IMR-90 (cell line): ENCODE results near the gene SCGB1C1. TPM values are rescaled to one million over a fixed set of nuclear protein-coding genes. Genes with fewer than 3 reads are reported as not detected.

Source experiments
- ATAC-seq: fragments of 200-7000 bp; cut with Tn5 transposase; 2 replicates; pipeline ENCODE4 v1.9.1; 2020; ENCODE audit warnings: low read depth, mild to moderate bottlenecking, moderate library complexity
- BruUV-seq: library from RNA; stranded (reverse); fragments of 400-500 nt; replicated peaks from 2 replicates; lab custom pipeline; 2021; lab: Mats Ljungman, UMichigan
- CTCF ChIA-PET: fragments of 300-600 bp; formaldehyde crosslinking; extraction: SDS; loops from one replicate; lab custom pipeline; 2021; ENCODE audit warnings: antibody characterized with exemption; lab: Yijun Ruan, JAX
- POLR2A ChIA-PET: fragments of 300-600 bp; sonication (Branson Sonifier 250); formaldehyde crosslinking; loops from one replicate; lab custom pipeline; 2022; ENCODE audit warnings: antibody characterized with exemption; ENCODE audit not compliant: unreplicated experiment; lab: Charles Lee
- DNase-seq: peaks from one replicate; pipeline ENCODE4 v3.0.0; 2013
- H2AFZ ChIP-seq: replicated peaks from 2 replicates; pipeline ENCODE3; 2013; ENCODE audit warnings: low read length, mild to moderate bottlenecking; ENCODE audit not compliant: poor library complexity
- H2AK5ac ChIP-seq: 2 replicates; pipeline ENCODE4 v1.6.1; 2013; ENCODE audit warnings: low read depth, low read length, inconsistent platforms
- H2AK9ac ChIP-seq: replicated peaks from 2 replicates; pipeline ENCODE3; 2013; ENCODE audit warnings: mild to moderate bottlenecking, low read depth, low read length, moderate library complexity; ENCODE audit not compliant: poor library complexity
- H2BK120ac ChIP-seq: 2 replicates; pipeline ENCODE4 v1.6.1; 2013; ENCODE audit warnings: low read depth, low read length, inconsistent platforms
- H2BK15ac ChIP-seq: 3 replicates; pipeline ENCODE4 v1.6.1; 2013; ENCODE audit warnings: low read depth, low read length, inconsistent platforms
- H2BK20ac ChIP-seq: 2 replicates; pipeline ENCODE4 v1.6.1; 2013; ENCODE audit warnings: low read depth, mild to moderate bottlenecking, inconsistent platforms, low read length, moderate library complexity
- H2BK5ac ChIP-seq: 2 replicates; pipeline ENCODE4 v1.6.1; 2013; ENCODE audit warnings: mild to moderate bottlenecking, low read depth, low read length, inconsistent platforms; ENCODE audit not compliant: poor library complexity, severe bottlenecking
- H3K14ac ChIP-seq: replicated peaks from 2 replicates; pipeline ENCODE4 v1.6.1; 2013; ENCODE audit warnings: low read depth, low read length, inconsistent platforms
- H3K18ac ChIP-seq: 2 replicates; pipeline ENCODE4 v1.6.1; 2013; ENCODE audit warnings: low read depth, low read length, control low read depth
- H3K23ac ChIP-seq: 2 replicates; pipeline ENCODE4 v1.6.1; 2013; ENCODE audit warnings: low read depth, low read length, inconsistent platforms
- H3K27ac ChIP-seq: 2 replicates; pipeline ENCODE4 v1.5.1; 2013; ENCODE audit warnings: mild to moderate bottlenecking, control low read depth, low read length; ENCODE audit not compliant: insufficient read depth
- H3K27me3 ChIP-seq: 2 replicates; pipeline ENCODE4 v1.6.1; 2013; ENCODE audit warnings: low read length; ENCODE audit not compliant: control insufficient read depth, insufficient read depth
- H3K36me3 ChIP-seq: 2 replicates; pipeline ENCODE4 v1.6.1; 2013; ENCODE audit warnings: low read length, mixed read lengths; ENCODE audit not compliant: control insufficient read depth, insufficient read depth
- H3K4ac ChIP-seq: 2 replicates; pipeline ENCODE4 v1.6.1; 2013; ENCODE audit warnings: low read depth, low read length, inconsistent platforms
- H3K4me1 ChIP-seq: 2 replicates; pipeline ENCODE4 v1.6.1; 2013; ENCODE audit warnings: low read length, mixed read lengths; ENCODE audit not compliant: control insufficient read depth, insufficient read depth
- H3K4me2 ChIP-seq: 2 replicates; pipeline ENCODE4 v1.6.1; 2013; ENCODE audit warnings: low read depth, mild to moderate bottlenecking, control low read depth, low read length, moderate library complexity
- H3K4me3 ChIP-seq: 2 replicates; pipeline ENCODE4 v1.5.1; 2013; ENCODE audit warnings: low read depth, mild to moderate bottlenecking, control low read depth, low read length, moderate library complexity; ENCODE audit not compliant: insufficient read depth
- H3K56ac ChIP-seq: 2 replicates; pipeline ENCODE4 v1.6.1; 2013; ENCODE audit warnings: low read length, inconsistent platforms; ENCODE audit not compliant: insufficient read depth; ENCODE audit errors: extremely low read depth
- H3K79me1 ChIP-seq, 2 experiments: 2 replicates each; pipeline ENCODE4 v1.6.1; 2013; ENCODE audit warnings: low read length in 2 of 2, inconsistent platforms in 1 of 2, low read depth in 1 of 2
- H3K9ac ChIP-seq: 2 replicates; pipeline ENCODE4 v1.6.1; 2013; ENCODE audit warnings: low read depth, low read length, control low read depth
- H3K9me1 ChIP-seq: 2 replicates; pipeline ENCODE4 v1.6.1; 2013; ENCODE audit warnings: low read length, inconsistent platforms; ENCODE audit not compliant: insufficient read depth
- H3K9me3 ChIP-seq: 2 replicates; pipeline ENCODE4 v1.6.1; 2013; ENCODE audit warnings: low read length; ENCODE audit not compliant: control insufficient read depth, insufficient read depth
- H4K20me1 ChIP-seq: 2 replicates; pipeline ENCODE4 v1.6.1; 2013; ENCODE audit warnings: low read length, inconsistent platforms; ENCODE audit not compliant: insufficient read depth
- H4K5ac ChIP-seq: 2 replicates; pipeline ENCODE4 v1.6.1; 2013; ENCODE audit warnings: mild to moderate bottlenecking, low read depth, low read length, control low read depth
- H4K8ac ChIP-seq, 2 experiments: 2 replicates each; pipeline ENCODE4 v1.6.1; 2013; ENCODE audit warnings: low read depth in 2 of 2, low read length in 2 of 2, control low read depth in 1 of 2, inconsistent platforms in 1 of 2
- H4K91ac ChIP-seq: 2 replicates; pipeline ENCODE4 v1.6.1; 2013; ENCODE audit warnings: low read depth, low read length, inconsistent platforms; ENCODE audit not compliant: insufficient read depth
- BHLHE40 ChIP-seq: fragments of 150-350 bp; IDR thresholded peaks from 2 replicates; pipeline ENCODE4 v1.6.1; 2016; ENCODE audit warnings: mild to moderate bottlenecking, low read depth, low read length
- CEBPB ChIP-seq: IDR thresholded peaks from 2 replicates; pipeline ENCODE4 v1.6.1; 2012; ENCODE audit warnings: low read depth, low read length, improper control_type of control experiment
- CHD1 ChIP-seq: IDR thresholded peaks from 2 replicates; pipeline ENCODE4 v1.6.1; 2012; ENCODE audit warnings: low read depth, low read length, improper control_type of control experiment
- CTCF ChIP-seq: conservative IDR thresholded peaks from 2 replicates; pipeline ENCODE4 v1.5.1; 2012; ENCODE audit warnings: mild to moderate bottlenecking, low read depth, low read length, improper control_type of control experiment
- ELK1 ChIP-seq: fragments of 150-350 bp; IDR thresholded peaks from 2 replicates; pipeline ENCODE4 v1.6.1; 2016; ENCODE audit warnings: low read depth, mild to moderate bottlenecking, low read length, moderate library complexity, borderline replicate concordance
- FOS ChIP-seq: fragments of 150-350 bp; IDR thresholded peaks from 2 replicates; pipeline ENCODE4 v1.6.1; 2016; ENCODE audit warnings: low read depth, low read length
- MAFK ChIP-seq: IDR thresholded peaks from 2 replicates; pipeline ENCODE4 v1.6.1; 2012; ENCODE audit warnings: low read depth, low read length, improper control_type of control experiment
- MAZ ChIP-seq: IDR thresholded peaks from 2 replicates; pipeline ENCODE4 v1.6.1; 2012; ENCODE audit warnings: low read depth, mild to moderate bottlenecking, low read length, improper control_type of control experiment, moderate library complexity, borderline replicate concordance
- MXI1 ChIP-seq: IDR thresholded peaks from 2 replicates; pipeline ENCODE4 v1.6.1; 2012; ENCODE audit warnings: low read depth, mild to moderate bottlenecking, low read length, moderate library complexity, borderline replicate concordance
- NFE2L2 ChIP-seq: fragments of 150-350 bp; IDR thresholded peaks from 2 replicates; pipeline ENCODE4 v1.6.1; 2016; ENCODE audit warnings: low read depth, mild to moderate bottlenecking, low read length
- POLR2A ChIP-seq: IDR thresholded peaks from 2 replicates; pipeline ENCODE4 v1.6.1; 2012; ENCODE audit warnings: mild to moderate bottlenecking, low read depth, low read length
- RAD21 ChIP-seq: IDR thresholded peaks from 2 replicates; pipeline ENCODE4 v1.6.1; 2012; ENCODE audit warnings: low read length, improper control_type of control experiment
- RCOR1 ChIP-seq: IDR thresholded peaks from 2 replicates; pipeline ENCODE4 v1.6.1; 2012; ENCODE audit warnings: mild to moderate bottlenecking, low read length, improper control_type of control experiment; ENCODE audit not compliant: insufficient replicate concordance
- RFX5 ChIP-seq: IDR thresholded peaks from 2 replicates; pipeline ENCODE4 v1.8.0; 2012; ENCODE audit warnings: low read depth, mild to moderate bottlenecking, low read length, moderate library complexity
- SMC3 ChIP-seq: fragments of 150-350 bp; IDR thresholded peaks from 2 replicates; pipeline ENCODE4 v1.6.1; 2016; ENCODE audit warnings: low read depth, mild to moderate bottlenecking, antibody characterized with exemption, low read length, moderate library complexity
- USF2 ChIP-seq: fragments of 150-350 bp; IDR thresholded peaks from 2 replicates; pipeline ENCODE4 v1.6.1; 2017; ENCODE audit warnings: mild to moderate bottlenecking, antibody characterized with exemption, low read length, low read depth
- WGBS, 2 experiments: methylation state at CpG; one replicate each; pipeline versions ENCODE4 v1.1.5 to v1.1.7; 2013; ENCODE audit warnings: missing lambda C conversion rate in 2 of 2; ENCODE audit not compliant: insufficient read length in 1 of 2; ENCODE audit errors: extremely low coverage in 2 of 2; 5-methylcytosine and 5-hydroxymethylcytosine counted together
- dilution Hi-C: fragments of 300-500 bp; cut with HindIII; formaldehyde crosslinking; loops from one replicate; pipeline ENCODE4 v1.14.3; 2018; ENCODE audit warnings: low sequenced_read_pairs; ENCODE audit not compliant: unreplicated experiment
- in situ Hi-C: fragments of 300-500 bp; cut with MboI; formaldehyde crosslinking; loops from 3 replicates; pipeline ENCODE4 v1.14.3; 2019; ENCODE audit warnings: low sequenced_read_pairs, inconsistent platforms, mixed read lengths
- intact Hi-C: fragments of 100-400 bp; cut with micrococcal nuclease; formaldehyde crosslinking; loops from 2 replicates; pipeline ENCODE4 v1.10.0; 2022
- polyA plus RNA-seq, 3 experiments: library from polyadenylated mRNA; depleted of rRNA; stranded (reverse); fragments of >200 nt; gene quantifications; 2 replicates each; pipeline ENCODE4 v1.2.3, GENCODE V29; 2012; ENCODE audit warnings: low replicate concordance in 1 of 3
- total RNA-seq: library from RNA; depleted of rRNA; stranded (reverse); fragments of >200 nt; gene quantifications from 2 replicates; pipeline ENCODE4 v1.2.3, GENCODE V29; 2012

Gene SCGB1C1
- total and polyA plus RNA-seq, 2 of the 4 experiments (the other 2 are of a cell fraction) = not detected

DNA sequence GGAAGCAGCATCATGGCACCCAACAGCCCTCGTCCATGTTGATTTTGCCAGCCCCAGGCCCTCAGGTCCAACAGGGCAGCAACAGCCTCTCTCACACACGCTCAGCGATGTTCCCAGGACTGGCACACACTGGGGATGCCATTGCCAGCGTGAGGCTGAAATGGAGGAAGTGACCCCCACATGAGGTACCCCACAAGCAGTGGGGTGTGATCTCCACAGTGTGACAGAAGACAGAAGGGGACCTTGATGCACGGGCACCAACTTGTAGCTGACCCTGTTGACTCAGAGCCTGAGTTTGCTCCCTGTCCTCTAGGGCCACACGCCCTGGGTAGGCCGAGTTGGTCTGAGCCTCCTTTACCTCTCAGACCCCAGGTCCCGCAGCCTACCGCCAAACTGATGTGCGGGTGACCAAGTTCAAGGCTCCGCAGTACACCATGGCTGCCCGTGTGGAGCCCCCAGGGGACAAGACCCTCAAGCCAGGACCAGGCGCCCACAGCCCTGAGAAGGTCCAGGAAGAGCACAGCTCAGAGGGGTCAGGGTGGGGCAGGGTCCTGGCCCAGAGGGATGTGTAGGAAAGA, 6.2 kb downstream of the SCGB1C1 start:
- DNase-seq (no peak), ATAC-seq (no peak; the same call in 1 of the 2 replicates)
- BruUV-seq = no TSS peak
- Histone ChIP-seq H3K4me1 (no peaks in the 10 kb centered on the region), H3K23ac (no peak overlapping the region), H3K36me3 (peaks cover 28% of the 10 kb centered on the region), H3K9me1 (peaks cover 20% of the 10 kb centered on the region), H2AK9ac (no peak overlapping the region), H2BK15ac (no peak overlapping the region), H3K4me2 (no peak overlapping the region), H2BK120ac (no peak overlapping the region), H4K5ac (no peak overlapping the region), H2AFZ (no peak overlapping the region), H2AK5ac (no peak overlapping the region), H3K56ac (no peak overlapping the region), H3K4me3 (no peak overlapping the region), H4K91ac (no peak overlapping the region), H4K20me1 (peaks cover 32% of the 10 kb centered on the region), H3K27me3 (no peaks in the 10 kb centered on the region), H3K14ac (no peak overlapping the region), H2BK5ac (no peak overlapping the region), H3K9ac (no peak overlapping the region), H2BK20ac (no peak overlapping the region), H4K8ac (no peak overlapping the region), H3K9me3 (no peaks in the 10 kb centered on the region), H3K27ac (no peak overlapping the region), H3K18ac (no peak overlapping the region), H3K79me1 (peaks cover 12 to 39% of the 10 kb centered on the region in 2 experiments; a peak in 3 of 4 replicates), H3K4ac (no peak overlapping the region)
- intact Hi-C loops (no loop called here), in situ Hi-C loops (no loop called here), dilution Hi-C loops (no loop called here)
- 80% methylated on average over 4 of the region's 13 CpGs; no CpG with 5 or more reads in 1 of the 2 experiments for WGBS, 2 experiments
- POLR2A ChIA-PET = interaction anchor here (0.6 kb wide), 1 partner anchor 31 kb away, joined by 3 read pairs; no protein-coding TSS in a partner anchor
- no peak for TF ChIP-seq NFE2L2
- TF ChIP-seq RCOR1 = no peak
- no peak for TF ChIP-seq CTCF
- no peak for TF ChIP-seq MAZ
- no peak for TF ChIP-seq MAFK
- TF ChIP-seq CEBPB = no peak
- TF ChIP-seq CHD1 = no peak
- TF ChIP-seq POLR2A = no peak
- TF ChIP-seq BHLHE40 = no peak
- TF ChIP-seq RFX5 = no peak
- TF ChIP-seq USF2 = no peak
- TF ChIP-seq SMC3 = no peak
- no peak for TF ChIP-seq FOS
- no peak for TF ChIP-seq MXI1
- no peak for TF ChIP-seq ELK1
- TF ChIP-seq RAD21 = no peak
- CTCF ChIA-PET = no interaction called here
